ENCODE results near the gene TBC1D3I.
"Not testable (repeated sequence)": the region's sequence is repeated elsewhere in the genome, so short reads cannot be mapped to it uniquely, and the experiment has no call there.

- not testable (repeated sequence) for TF ChIP-seq CTCF (conservative IDR thresholded peaks at IDR 0.05 in 1 of 2, IDR thresholded peaks at IDR 0.05 in 1 of 2; ENCODE audit: extremely low read depth in 1 of 2, insufficient read depth in 1 of 2, low read depth in 1 of 2, low read length in 2 of 2); EZH2 (IDR thresholded peaks at IDR 0.05; ENCODE audit: borderline replicate concordance, low read length)
These were observed 44.8 kb downstream of the TBC1D3I start for GRCh38 chr17:36219556-36219955.

Data from mammary epithelial cell (primary cell).